Caki2 (cell line): ENCODE data around the gene GMPR. TPM values are rescaled to one million over a fixed set of nuclear protein-coding genes. Genes with fewer than 3 reads are reported as not detected.

Experiments used
- DNase-seq: peaks from one replicate; pipeline ENCODE4 v3.0.0-alpha.2; 2015; ENCODE audit warnings: low read depth
- in situ Hi-C: cut with HindIII; loops from 2 replicates; pipeline ENCODE4 v1.10.0; 2016; ENCODE audit warnings: low sequenced_read_pairs, low pct_unique_long_range_greater_than_20kb, mixed read lengths
- total RNA-seq: library from RNA; depleted of rRNA; stranded (reverse); fragments of >200 nt; shearing (Covaris generic); gene quantifications from 2 replicates; pipeline ENCODE4 v1.2.3, GENCODE V29; 2014; ENCODE audit warnings: low replicate concordance; rRNA removed

GMPR gene
- total RNA-seq, 1 experiment from 2014 or later = not detected

DNA sequence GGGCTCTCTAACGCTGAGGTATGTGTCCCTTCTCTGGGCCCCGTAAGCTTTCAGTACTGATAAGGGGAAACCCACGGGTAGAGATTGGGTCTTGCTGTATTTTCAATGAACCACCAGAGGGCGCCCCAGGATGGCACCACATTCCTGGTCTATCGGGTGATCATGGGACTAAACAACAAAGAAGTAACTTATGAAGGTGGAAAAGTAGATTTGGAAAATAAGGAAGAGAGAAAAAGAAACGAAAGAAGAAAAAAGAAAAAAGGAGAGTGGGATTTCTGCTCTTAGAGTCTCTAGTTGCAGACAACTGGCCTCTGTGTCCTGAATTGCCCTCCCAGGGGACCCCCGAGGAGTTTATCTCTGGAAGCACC lies 93.8 kb downstream of the GMPR start:
- in situ Hi-C loops = no loop called here
- DNase-seq = peak; percentile 70

GRCh38 chr6:16333580-16333979 lies 95.2 kb downstream of the GMPR start:
- in situ Hi-C loops = no loop called here
- peak; percentile 58 for DNase-seq

DNA sequence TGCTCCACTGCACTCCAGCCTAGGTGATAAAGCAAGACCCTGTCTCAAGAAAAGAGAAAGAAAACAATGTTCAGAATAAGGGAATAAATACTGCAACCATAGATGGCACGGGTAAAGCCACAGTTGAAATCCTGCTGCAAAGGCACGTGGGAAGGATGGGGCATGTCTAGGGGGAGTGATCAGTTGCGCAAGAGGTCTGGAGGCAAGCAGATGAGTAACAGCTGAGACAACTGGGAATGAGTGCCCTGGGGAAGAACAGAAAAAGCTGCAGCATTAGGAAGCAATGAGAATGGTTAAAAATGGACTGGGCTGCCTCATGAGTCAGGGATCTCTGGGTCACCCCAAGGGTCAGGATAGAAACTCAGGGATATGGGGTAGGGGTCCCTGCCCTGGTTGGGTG lies 96.3 kb downstream of the GMPR start:
- in situ Hi-C loops = no loop called here
- peak; percentile 40 for DNase-seq

- DNase-seq = no peak
- in situ Hi-C loops = no loop called here
Observed at GRCh38 chr6:16335176-16335575, 96.8 kb downstream of the GMPR start.

GRCh38 chr6:16336056-16336818 lies 97.8 kb downstream of the GMPR start:
- in situ Hi-C loops = no loop called here
- no peak for DNase-seq

GRCh38 chr6:16336911-16337294 lies 98.5 kb downstream of the GMPR start:
- in situ Hi-C loops = no loop called here
- no peak for DNase-seq

DNA sequence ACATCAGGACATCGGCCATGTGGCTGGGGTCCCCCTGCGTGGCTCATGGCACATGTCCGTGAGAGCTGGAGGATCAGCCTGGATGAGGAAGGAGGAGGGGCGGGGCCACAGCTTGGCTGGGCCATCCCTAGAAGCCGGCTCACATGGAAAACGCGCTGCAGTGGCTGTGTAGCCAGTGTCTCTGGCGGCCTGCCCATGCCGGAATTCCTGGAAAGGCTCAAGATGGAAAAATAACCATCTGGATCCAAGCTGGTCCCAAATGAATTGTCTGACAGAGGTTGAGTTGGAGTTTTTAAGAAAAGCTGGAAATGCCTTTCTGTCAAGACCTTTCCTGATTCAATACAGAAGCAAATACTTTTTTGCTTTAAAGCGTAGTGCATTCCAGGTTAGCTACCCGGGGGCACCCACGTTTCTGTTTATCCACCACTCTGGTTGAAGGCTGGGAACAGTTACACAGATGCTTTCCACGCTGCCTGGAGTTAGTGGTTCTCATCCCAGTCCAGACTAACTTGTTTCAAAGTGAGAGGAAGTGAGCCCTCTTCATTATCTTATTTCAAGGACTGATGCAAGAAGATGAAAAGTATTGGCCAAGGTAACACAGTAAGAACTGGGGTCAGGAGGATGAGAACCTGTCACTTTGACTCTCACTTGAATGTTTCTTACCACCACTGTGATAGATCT lies 99.0 kb downstream of the GMPR start:
- no peak for DNase-seq
- in situ Hi-C loops = no loop called here

DNA sequence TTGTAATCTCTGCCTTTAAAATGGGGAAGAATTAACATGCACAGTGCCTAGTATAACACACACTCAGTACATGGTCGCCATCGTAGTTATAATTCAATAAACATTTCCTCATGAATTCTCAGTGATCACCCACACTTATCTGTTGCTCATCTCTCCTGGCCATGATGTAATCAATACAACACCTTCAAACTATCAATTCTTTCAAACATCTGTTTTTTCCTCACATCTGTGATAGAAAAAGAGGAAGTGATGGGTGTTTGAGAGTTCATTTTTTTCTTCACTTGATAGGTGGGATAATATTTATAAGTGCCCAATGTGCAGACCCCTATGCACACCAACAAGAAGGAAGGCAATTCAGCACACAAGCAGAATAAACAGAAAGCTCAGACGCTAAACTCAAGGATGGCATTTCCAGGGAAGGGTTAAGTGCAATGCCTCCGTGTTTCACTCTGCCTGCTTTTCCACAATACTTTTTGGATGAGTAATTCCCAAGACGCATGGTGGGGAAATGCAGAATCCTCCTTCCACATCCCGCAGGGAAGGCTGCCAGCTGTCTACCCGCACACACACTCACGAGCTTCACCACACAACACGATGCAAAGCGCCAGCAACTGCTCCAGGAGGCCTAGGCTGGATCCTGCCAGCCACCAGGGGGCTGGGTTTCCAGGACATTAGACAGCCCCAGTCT lies 100.3 kb downstream of the GMPR start:
- peak; percentile 70 for DNase-seq
- in situ Hi-C loops = no loop called here

GRCh38 chr6:16339265-16339587 lies 100.8 kb downstream of the GMPR start:
- in situ Hi-C loops = no loop called here
- DNase-seq = no peak

DNA sequence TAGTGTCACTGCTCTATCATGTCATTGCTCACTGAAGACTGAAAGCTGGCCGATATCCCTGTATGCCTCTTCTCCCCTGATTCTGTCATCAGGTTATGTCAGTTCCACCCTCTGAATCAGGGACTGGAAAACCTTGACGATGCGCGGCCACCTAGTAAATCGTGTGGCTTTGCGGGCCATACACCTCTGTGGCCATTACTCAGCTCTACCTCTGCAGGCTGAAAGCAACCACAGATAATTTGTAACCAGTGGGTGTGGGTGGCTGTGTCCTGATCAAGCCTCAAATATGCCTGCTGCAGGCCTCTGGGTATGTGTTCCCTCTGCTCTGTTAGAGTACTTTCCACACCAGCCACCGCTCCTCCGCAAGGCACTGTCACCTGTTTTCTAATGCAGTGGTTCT lies 105.2 kb downstream of the GMPR start:
- in situ Hi-C loops = no loop called here
- no peak for DNase-seq

- DNase-seq = no peak
- in situ Hi-C loops = no loop called here
Observed at GRCh38 chr6:16344756-16345155, 106.4 kb downstream of the GMPR start.

Other genes starting within 250 kb of the GMPR start
- gene MYLIP, start 109.5 kb upstream of the GMPR start, total RNA-seq = 7.6 and 10.5 TPM in 2 replicates